ENCODE results near the gene ARHGAP8.
"Not testable (repeated sequence)": the region's sequence is repeated elsewhere in the genome, so short reads cannot be mapped to it uniquely, and the experiment has no call there.

ARHGAP8 gene

GRCh38 chr22:44726439-44726838 is 25.9 kb upstream of the ARHGAP8 start:
- DNase-seq, result no peak

GRCh38 chr22:44727148-44727547 is 25.2 kb upstream of the ARHGAP8 start:
- DNase-seq, result no peak

GRCh38 chr22:44727709-44728108 is 24.7 kb upstream of the ARHGAP8 start:
- no peak for DNase-seq

GRCh38 chr22:44728761-44729324 is 23.5 kb upstream of the ARHGAP8 start:
- DNase-seq, result no peak

GRCh38 chr22:44729391-44730021 is 22.9 kb upstream of the ARHGAP8 start:
- no peak for DNase-seq

- no peak for DNase-seq
These were observed 22.4 kb upstream of the ARHGAP8 start for GRCh38 chr22:44730022-44730393.

- no peak for DNase-seq
These were observed 21.7 kb upstream of the ARHGAP8 start for GRCh38 chr22:44730490-44731356.

- no peak for DNase-seq
These were observed 20.9 kb upstream of the ARHGAP8 start for GRCh38 chr22:44731357-44731970.

GRCh38 chr22:44732017-44732561 is 20.3 kb upstream of the ARHGAP8 start:
- no peak for DNase-seq

- DNase-seq, result no peak
These were observed 19.7 kb upstream of the ARHGAP8 start for GRCh38 chr22:44732661-44733060.

GRCh38 chr22:44733426-44734106 is 18.8 kb upstream of the ARHGAP8 start:
- no peak for DNase-seq

GRCh38 chr22:44734278-44734677 is 18.1 kb upstream of the ARHGAP8 start:
- no peak for DNase-seq

- no peak for DNase-seq
These were observed 17.4 kb upstream of the ARHGAP8 start for GRCh38 chr22:44734801-44735517.

- DNase-seq, result peak; percentile 81
These were observed 16.6 kb upstream of the ARHGAP8 start for GRCh38 chr22:44735518-44736428.

- no peak for DNase-seq
These were observed 15.6 kb upstream of the ARHGAP8 start for GRCh38 chr22:44736581-44737405.

- no peak for DNase-seq
These were observed 14.7 kb upstream of the ARHGAP8 start for GRCh38 chr22:44737406-44738346.

- no peak for DNase-seq
These were observed 14.0 kb upstream of the ARHGAP8 start for GRCh38 chr22:44738347-44738715.

GRCh38 chr22:44739024-44739423 is 13.4 kb upstream of the ARHGAP8 start:
- no peak for DNase-seq

- DNase-seq, result not testable (repeated sequence)
These were observed 12.7 kb upstream of the ARHGAP8 start for GRCh38 chr22:44739666-44740065.

Data from NCI-H82 (cell line).